ENCODE measurements around the gene KLB.
"Not testable (repeated sequence)": the region's sequence is repeated elsewhere in the genome, so short reads cannot be mapped to it uniquely, and the experiment has no call there.

Gene KLB

DNA sequence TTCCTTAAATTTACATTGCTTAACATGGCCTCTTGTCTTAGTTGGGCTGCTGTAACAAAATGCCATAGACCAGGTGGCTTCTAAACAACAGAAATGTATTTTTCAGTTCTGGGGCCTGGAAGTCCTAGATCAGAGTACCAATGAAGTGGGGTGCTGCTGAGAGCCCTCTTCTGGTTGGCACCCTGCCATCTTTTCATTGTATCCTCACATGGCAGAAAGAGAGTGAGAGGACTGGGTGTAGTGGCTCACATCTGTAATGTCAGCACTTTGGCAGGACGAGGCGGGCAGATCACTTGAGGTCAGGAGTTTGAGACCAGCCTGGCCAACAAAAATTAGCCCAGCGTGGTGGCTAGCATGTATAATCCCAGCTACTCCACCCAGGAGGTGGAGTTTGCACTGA lies 12.0 kb upstream of the KLB start:
- no peak overlapping the region for H3K4me3 Mint-ChIP-seq
- no peaks in the 10 kb centered on the region for H3K36me3 Mint-ChIP-seq
- no peaks in the 10 kb centered on the region for H3K9me3 Mint-ChIP-seq
- no peak for DNase-seq
- CTCF ChIA-PET: interaction anchor here (0.6 kb wide), 1 partner anchor 492 kb away, joined by 3 read pairs; no protein-coding TSS in a partner anchor
- H3K27me3 Mint-ChIP-seq: peaks cover 13% of the 10 kb centered on the region
- no peak overlapping the region for H3K27ac Mint-ChIP-seq
- no peaks in the 10 kb centered on the region for H3K4me1 Mint-ChIP-seq

DNA sequence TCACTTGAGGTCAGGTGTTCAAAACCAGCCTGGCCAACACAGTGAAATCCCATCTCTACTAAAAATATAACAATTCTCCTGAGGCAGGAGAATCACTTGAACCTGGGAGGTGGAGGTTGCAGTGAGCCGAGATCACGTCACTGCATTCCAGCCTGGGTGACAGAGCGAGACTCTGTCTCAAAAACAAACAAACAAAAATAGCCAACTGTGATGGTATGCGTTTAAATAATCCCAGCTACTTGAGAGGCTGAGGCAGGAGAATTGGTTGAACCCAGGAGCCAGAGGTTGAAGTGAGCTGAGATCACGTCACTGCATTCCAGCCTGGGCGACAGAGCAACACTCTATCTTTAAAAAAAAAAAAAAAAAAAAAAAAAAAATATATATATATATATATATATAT lies 5.1 kb upstream of the KLB start:
- H3K4me3 Mint-ChIP-seq, H3K27ac Mint-ChIP-seq, DNase-seq, CTCF ChIA-PET, H3K4me1 Mint-ChIP-seq, H3K9me3 Mint-ChIP-seq, H3K36me3 Mint-ChIP-seq: not testable (repeated sequence)
- peaks cover 14% of the 10 kb centered on the region for H3K27me3 Mint-ChIP-seq

DNA sequence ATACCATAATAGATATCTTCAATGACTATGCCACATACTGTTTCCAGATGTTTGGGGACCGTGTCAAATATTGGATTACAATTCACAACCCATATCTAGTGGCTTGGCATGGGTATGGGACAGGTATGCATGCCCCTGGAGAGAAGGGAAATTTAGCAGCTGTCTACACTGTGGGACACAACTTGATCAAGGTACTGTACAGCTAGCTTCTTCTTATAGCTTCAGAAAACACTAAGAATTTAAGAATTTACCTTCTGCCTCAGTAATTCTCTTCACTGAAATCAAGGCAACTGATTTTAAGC lies 805 bp downstream of the KLB start:
- Mint-ChIP-seq H3K27me3 (peaks cover 5% of the 10 kb centered on the region), H3K27ac (no peak overlapping the region), H3K36me3 (no peaks in the 10 kb centered on the region), H3K4me3 (no peak overlapping the region), H3K4me1 (no peaks in the 10 kb centered on the region), H3K9me3 (no peaks in the 10 kb centered on the region)
- CTCF ChIA-PET: no interaction called here
- DNase-seq: no peak

DNA sequence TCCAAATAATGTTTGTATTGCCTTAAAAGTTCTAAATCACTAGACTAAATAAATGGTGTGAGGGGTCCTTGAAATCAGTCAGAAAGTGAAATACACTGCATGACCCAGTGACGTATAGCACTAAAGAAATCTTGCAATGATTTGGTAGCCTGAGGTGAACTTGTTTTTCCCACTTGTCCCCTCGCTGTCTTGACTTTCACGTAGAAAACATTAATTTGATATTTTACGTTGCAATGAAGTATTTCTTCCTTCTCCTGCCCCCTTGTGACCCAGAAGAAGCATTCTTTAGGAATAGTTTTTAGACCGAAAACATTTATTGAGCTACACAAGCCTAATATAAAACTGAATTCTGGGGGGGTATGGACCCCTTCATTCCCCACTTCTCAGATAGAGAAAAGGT lies 3.7 kb downstream of the KLB start:
- H3K27me3 Mint-ChIP-seq: peaks cover 5% of the 10 kb centered on the region
- no peaks in the 10 kb centered on the region for H3K9me3 Mint-ChIP-seq
- no peaks in the 10 kb centered on the region for H3K36me3 Mint-ChIP-seq
- no peaks in the 10 kb centered on the region for H3K4me1 Mint-ChIP-seq
- DNase-seq: no peak
- H3K4me3 Mint-ChIP-seq: no peak overlapping the region
- CTCF ChIA-PET: no interaction called here
- H3K27ac Mint-ChIP-seq: no peak overlapping the region

DNA sequence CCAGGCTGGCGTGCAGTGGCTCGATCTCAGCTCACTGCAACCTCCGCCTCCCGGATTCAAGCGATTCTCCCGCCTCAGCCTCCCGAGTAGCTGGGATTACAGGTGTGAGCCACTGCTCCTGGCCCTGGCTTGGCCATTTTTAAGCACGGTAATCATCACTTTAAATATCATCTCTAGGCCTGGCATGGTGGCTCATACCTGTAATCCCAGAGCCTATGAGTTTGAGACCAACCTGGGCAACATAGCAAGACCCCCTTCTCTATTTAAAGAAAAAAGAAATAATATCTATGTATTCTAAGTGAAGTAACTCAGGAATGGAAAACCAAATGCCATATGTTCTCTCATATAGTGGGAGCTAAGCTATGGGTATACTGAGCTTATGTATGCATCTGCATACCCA lies 4.8 kb downstream of the KLB start:
- CTCF ChIA-PET, DNase-seq, H3K36me3 Mint-ChIP-seq, H3K4me1 Mint-ChIP-seq, H3K27me3 Mint-ChIP-seq, H3K4me3 Mint-ChIP-seq, H3K9me3 Mint-ChIP-seq, H3K27ac Mint-ChIP-seq: not testable (repeated sequence)

DNA sequence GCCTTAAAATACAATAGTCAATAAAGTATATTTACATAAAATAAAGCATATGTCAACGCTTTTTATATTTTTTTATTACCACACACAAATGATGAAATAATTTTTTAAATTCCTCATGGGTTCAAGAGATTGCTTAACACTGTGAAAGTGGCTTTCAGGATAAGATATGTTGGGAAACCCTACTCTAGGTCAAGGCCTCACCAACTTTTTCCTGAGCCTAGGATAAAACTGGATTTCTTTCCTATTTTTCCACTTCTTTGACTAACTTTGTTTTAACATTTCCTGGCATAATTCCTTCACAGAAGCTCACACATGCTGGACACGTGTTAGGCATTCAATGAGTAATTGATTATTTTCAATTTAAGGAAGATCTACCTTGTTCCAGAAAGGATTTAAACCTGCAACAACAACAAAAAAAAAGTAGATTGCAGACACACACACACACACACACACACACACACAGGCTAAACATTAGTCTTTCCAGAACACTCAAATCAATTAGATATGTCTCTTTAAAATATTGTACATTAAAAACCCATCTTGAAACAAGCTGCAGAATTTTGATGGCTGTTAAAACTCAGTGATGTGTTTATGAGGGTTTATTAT lies 9.1 kb downstream of the KLB start:
- H3K27me3 Mint-ChIP-seq: peaks cover 7% of the 10 kb centered on the region
- no peak for DNase-seq
- H3K36me3 Mint-ChIP-seq: no peaks in the 10 kb centered on the region
- no peak overlapping the region for H3K4me3 Mint-ChIP-seq
- H3K4me1 Mint-ChIP-seq: no peaks in the 10 kb centered on the region
- no peaks in the 10 kb centered on the region for H3K9me3 Mint-ChIP-seq
- CTCF ChIA-PET: no interaction called here
- no peak overlapping the region for H3K27ac Mint-ChIP-seq

DNA sequence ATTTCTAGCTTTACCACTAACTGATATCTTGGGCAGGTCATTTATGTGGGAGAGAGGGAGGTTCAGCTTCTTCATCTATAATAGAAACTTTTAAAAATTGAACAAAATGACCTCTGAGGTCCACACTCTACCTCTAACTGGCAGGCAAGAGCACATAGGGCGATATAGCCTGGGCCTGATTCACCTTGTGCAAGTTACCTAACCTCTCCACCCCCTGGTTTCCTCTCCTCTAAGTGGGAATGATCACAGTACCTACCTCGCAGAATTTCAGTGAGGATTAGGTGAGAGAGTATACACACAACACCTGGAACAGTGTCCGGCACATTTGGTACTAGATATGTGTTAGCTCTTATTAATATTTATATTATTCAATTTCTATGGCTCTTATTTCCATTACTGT lies 15.5 kb downstream of the KLB start:
- Mint-ChIP-seq H3K9me3 (no peaks in the 10 kb centered on the region), H3K27me3 (peaks cover 1% of the 10 kb centered on the region), H3K36me3 (no peaks in the 10 kb centered on the region), H3K4me3 (no peak overlapping the region), H3K27ac (no peak overlapping the region), H3K4me1 (no peaks in the 10 kb centered on the region)
- CTCF ChIA-PET: interaction anchor here (1.4 kb wide), 1 partner anchor 10 kb away, joined by 4 read pairs; no protein-coding TSS in a partner anchor
- DNase-seq: no peak

DNA sequence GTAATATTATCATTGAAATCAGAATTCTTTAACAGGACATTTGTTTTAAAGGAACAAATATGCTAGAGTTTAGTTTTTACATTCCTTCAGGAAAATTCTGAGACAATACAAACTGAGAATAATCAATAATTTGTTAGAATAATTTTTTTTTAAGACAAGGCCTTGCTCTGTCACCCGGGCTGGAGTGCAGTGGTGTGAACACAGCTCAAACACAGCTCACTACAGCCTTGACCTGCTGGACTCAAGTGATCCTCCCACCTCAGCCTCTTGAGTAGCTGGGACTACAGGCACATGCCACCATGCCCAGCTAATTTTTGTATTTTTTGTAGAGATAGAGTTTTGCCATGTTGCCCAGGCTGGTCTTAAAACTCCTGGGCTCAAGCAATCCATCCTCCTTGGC lies 18.6 kb downstream of the KLB start:
- not testable (repeated sequence) for H3K36me3 Mint-ChIP-seq, DNase-seq, H3K4me1 Mint-ChIP-seq, H3K27me3 Mint-ChIP-seq, H3K9me3 Mint-ChIP-seq, H3K27ac Mint-ChIP-seq, H3K4me3 Mint-ChIP-seq
- CTCF ChIA-PET: interaction anchor here (0.6 kb wide), 1 partner anchor 46 kb away, joined by 3 read pairs; no protein-coding TSS in a partner anchor

DNA sequence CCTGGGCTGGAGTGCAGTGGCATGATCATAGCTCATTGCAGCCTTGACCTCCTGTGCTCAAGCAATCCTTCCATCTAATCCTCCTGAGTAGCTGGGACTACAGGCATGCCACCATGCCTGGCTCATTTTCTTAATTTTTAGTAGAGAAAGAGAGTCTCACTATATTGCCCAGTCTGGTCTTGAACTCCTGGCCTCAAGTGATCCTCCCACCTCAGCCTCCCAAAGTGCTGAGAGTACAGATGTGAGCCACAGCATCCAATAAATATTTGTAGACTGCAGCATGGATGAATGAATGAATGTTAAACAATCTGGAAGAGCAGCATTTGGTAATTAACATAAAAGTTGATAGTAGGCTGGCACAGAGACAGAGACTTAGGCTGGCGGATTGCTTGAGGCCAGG lies 20.0 kb downstream of the KLB start:
- DNase-seq: no peak
- no peaks in the 10 kb centered on the region for H3K9me3 Mint-ChIP-seq
- no peak overlapping the region for H3K4me3 Mint-ChIP-seq
- CTCF ChIA-PET: no interaction called here
- no peaks in the 10 kb centered on the region for H3K27me3 Mint-ChIP-seq
- no peaks in the 10 kb centered on the region for H3K4me1 Mint-ChIP-seq
- H3K36me3 Mint-ChIP-seq: no peaks in the 10 kb centered on the region
- no peak overlapping the region for H3K27ac Mint-ChIP-seq

DNA sequence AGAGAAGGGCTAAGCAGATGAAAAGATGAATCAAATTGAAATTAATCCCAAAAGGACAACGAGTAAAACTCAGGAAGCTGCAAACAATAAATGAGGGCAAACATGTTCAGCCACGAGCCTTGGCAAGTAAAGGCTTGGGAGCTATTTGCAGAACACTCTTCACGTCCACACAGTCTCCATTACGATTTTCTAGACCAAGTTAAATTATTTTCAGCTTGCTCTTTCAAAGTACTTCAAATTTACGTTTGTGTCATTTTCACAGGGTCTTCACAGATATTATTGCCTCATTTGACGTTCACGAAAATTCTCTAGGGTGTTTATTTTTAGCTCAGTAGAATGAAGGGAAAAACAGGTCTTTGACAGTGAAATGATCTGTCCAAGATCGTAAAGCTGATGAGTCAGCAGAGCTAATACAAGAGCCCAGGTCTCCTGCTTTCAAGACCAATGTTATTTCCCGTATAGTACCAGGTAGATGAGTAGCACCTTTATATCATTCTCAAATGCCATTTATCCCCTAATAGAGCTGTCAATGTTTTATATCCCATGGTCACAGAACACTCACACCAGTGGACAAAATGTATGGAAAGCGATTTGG lies 20.9 kb downstream of the KLB start:
- DNase-seq: no peak
- H3K9me3 Mint-ChIP-seq: no peaks in the 10 kb centered on the region
- H3K27me3 Mint-ChIP-seq: no peaks in the 10 kb centered on the region
- H3K36me3 Mint-ChIP-seq: no peaks in the 10 kb centered on the region
- no peak overlapping the region for H3K4me3 Mint-ChIP-seq
- H3K4me1 Mint-ChIP-seq: no peaks in the 10 kb centered on the region
- no peak overlapping the region for H3K27ac Mint-ChIP-seq
- CTCF ChIA-PET: interaction anchor here (1.1 kb wide), 1 partner anchor 9 kb away, joined by 3 read pairs; no protein-coding TSS in a partner anchor

DNA sequence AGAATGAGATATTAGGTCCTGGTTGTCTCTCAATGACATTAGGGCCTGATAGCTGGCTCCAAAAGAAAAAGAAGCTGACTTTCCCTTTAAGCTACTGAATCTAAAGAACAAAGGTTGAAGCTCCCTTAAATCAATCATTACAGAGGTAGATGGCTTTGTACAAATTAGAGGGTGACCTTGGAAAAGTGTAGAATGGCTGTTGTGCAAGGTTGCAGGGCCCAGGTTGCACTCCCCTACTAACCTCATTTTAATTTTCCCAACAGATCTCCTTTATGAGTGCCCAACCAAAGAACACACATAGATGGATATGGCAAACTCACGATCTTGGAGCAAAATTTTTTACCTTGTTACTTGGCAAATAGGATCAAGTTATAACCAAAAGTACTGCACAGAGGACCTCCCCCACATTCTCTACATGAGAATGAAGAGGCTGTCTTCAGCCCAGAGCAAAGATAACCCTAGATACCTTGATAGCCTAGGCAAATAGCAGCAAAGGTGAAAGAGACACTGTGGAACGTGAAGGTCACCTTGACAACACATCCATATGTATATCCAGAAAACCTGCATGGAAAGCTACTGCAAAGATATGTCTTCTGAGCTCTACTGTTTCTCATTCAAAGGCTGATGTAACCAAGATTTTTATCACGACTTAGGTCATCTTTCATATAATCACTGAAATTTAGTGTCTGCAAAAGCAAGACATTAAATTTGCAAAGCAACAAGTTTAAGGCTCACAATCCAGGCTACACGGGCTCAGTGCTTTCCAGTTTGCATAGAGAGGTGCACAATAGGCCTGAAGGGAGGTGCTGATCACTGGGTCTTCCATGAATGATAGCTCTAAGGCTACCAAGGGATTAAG lies 23.0 kb downstream of the KLB start:
- H3K27me3 Mint-ChIP-seq: no peaks in the 10 kb centered on the region
- H3K9me3 Mint-ChIP-seq: no peaks in the 10 kb centered on the region
- H3K36me3 Mint-ChIP-seq: no peaks in the 10 kb centered on the region
- H3K4me3 Mint-ChIP-seq: no peak overlapping the region
- CTCF ChIA-PET: interaction anchor here (1.0 kb wide), 1 partner anchor 39 kb away, joined by 3 read pairs; no protein-coding TSS in a partner anchor
- DNase-seq: no peak
- no peaks in the 10 kb centered on the region for H3K4me1 Mint-ChIP-seq
- no peak overlapping the region for H3K27ac Mint-ChIP-seq

DNA sequence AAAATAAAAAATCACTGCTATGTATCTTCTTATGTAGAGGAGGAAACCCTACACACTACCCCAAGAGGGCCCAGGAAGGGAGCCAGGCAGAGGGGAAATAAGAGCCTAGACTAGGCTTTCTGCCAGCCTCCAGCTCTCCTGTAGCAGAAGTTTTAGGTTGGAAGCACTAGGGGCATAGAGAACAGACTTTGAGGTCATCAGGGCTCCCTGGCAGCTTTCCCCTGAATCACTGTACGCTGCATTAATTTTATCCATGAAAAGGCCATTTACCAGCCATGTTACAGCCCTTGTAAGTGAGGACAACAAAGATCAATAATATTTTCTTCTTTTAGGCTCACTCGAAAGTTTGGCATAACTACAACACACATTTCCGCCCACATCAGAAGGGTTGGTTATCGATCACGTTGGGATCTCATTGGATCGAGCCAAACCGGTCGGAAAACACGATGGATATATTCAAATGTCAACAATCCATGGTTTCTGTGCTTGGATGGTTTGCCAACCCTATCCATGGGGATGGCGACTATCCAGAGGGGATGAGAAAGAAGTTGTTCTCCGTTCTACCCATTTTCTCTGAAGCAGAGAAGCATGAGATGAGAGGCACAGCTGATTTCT lies 27.3 kb downstream of the KLB start:
- H3K27me3 Mint-ChIP-seq: peaks cover 15% of the 10 kb centered on the region
- H3K4me3 Mint-ChIP-seq: no peak overlapping the region
- CTCF ChIA-PET: no interaction called here

DNA sequence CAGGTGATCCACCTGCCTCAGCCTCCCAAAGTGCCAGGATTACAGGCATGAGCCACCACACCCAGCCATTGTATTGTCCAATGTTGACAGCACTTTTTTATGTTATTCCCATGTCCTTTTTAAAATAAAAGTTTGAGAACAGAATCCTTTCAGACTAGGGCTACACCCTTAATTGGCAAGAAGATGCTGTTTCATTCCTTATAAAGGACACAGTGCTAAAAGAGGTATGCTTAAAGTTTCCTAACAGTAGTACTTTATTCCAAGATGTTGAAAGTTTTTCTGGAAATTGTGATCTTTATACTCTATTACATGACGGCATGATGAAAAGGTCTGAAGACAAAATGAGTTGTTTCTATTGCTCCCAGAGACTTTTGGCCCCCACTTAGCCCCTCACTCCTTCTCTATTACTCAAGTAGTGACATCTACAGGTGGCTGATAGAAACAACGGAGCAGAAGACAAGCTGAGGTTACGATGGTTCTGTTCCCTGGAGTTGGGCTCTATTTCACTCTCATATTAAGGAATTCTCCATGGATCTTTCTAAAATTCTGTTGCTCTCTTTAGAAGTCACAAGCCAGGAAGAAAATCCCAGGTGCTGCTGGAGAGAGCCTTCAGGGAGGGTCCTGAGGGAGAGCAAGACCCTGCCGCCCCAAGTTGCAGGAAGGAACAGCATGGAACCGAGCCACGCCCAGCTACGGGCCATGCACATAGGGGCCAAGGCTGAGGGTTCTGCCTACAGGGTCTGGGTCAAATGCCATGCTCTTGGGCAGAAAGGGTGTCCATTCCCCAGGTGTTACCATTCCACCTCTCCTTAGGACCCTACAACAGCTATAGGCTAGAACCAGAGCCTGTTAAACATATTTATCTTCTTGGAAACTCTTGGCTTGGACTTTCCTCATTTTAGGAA lies 29.2 kb downstream of the KLB start:
- CTCF ChIA-PET: interaction anchor here (0.7 to 1.5 kb wide), 4 partner anchors 8 to 217 kb away, joined by 3 to 4 read pairs (median 4); no protein-coding TSS in a partner anchor
- H3K27ac Mint-ChIP-seq: no peak overlapping the region

More for the DNA sequence above, 27.3 kb downstream of the KLB start:
- Mint-ChIP-seq H3K9me3 (no peaks in the 10 kb centered on the region), H3K4me1 (no peaks in the 10 kb centered on the region), H3K36me3 (no peaks in the 10 kb centered on the region), H3K27ac (no peak overlapping the region)
- DNase-seq: no peak

DNA sequence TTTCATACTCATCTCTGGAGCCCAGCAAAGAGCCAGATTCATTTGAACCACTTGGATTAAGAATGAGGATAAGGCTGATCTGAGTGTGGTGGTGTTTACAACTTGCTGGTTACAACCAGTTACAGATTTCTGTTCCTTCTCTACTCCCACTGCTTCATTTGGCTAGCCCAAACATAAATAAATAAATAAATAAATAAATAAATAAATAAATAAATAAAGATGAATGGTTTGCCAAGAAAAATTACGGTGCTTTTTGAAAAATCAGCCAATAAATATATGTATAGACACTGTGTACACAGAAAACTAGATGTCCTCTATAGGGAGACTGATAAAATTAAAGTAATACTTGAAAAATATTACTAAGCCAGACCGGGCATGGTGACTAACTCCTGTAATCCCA lies 34.9 kb downstream of the KLB start:
- CTCF ChIA-PET: no interaction called here
- Mint-ChIP-seq H3K27me3 (peaks cover 35% of the 10 kb centered on the region), H3K4me1 (no peaks in the 10 kb centered on the region), H3K4me3 (no peak overlapping the region), H3K9me3 (no peaks in the 10 kb centered on the region), H3K27ac (no peak overlapping the region), H3K36me3 (no peaks in the 10 kb centered on the region)
- DNase-seq: no peak

More for the DNA sequence above, 29.2 kb downstream of the KLB start:
- Mint-ChIP-seq H3K4me1 (no peaks in the 10 kb centered on the region), H3K9me3 (no peaks in the 10 kb centered on the region), H3K36me3 (no peaks in the 10 kb centered on the region), H3K4me3 (no peak overlapping the region), H3K27me3 (peaks cover 29% of the 10 kb centered on the region)
- no peak for DNase-seq

Data from activated naive CD4-positive, alpha-beta T cell treated with anti-CD3 and anti-CD28 coated beads, Interleukin-2, amount 10 ng/mL, durations not matched to agents 7 days and 5 days (primary cell).